NCI-H187 treated with DMSO at 0.1 percent for 48 hours (cell line): ENCODE measurements around the gene LRRC4C.
A peak's percentile ranks its signal among the peaks of the same experiment; 100 is the strongest.

Experiments
- DNase-seq: peaks from one replicate; lab custom pipeline; 2025; lab: John Stamatoyannopoulos, UW

Gene LRRC4C

GRCh38 chr11:41459465-41460401, at the start of gene LRRC4C:
LRRC4C (minus strand) TSS chr11:41459652.
- no peak for DNase-seq

GRCh38 chr11:41508121-41508520, 48.7 kb upstream of the LRRC4C start:
- DNase-seq, result no peak

GRCh38 chr11:41499429-41499828, 40.0 kb upstream of the LRRC4C start:
- no peak for DNase-seq

- DNase-seq, result no peak
These were observed 39.3 kb upstream of the LRRC4C start for GRCh38 chr11:41498726-41499125.

GRCh38 chr11:41497974-41498373, 38.5 kb upstream of the LRRC4C start:
- DNase-seq, result no peak

GRCh38 chr11:41494716-41495115, 35.3 kb upstream of the LRRC4C start:
- no peak for DNase-seq

- no peak for DNase-seq
These were observed 27.0 kb upstream of the LRRC4C start for GRCh38 chr11:41486424-41486823.

GRCh38 chr11:41483956-41484355, 24.5 kb upstream of the LRRC4C start:
- no peak for DNase-seq

- DNase-seq, result no peak
These were observed 19.7 kb upstream of the LRRC4C start for GRCh38 chr11:41479179-41479578.

- no peak for DNase-seq
These were observed 1.7 kb upstream of the LRRC4C start for GRCh38 chr11:41461057-41461681.

GRCh38 chr11:41458641-41459040, 811 bp downstream of the LRRC4C start:
- DNase-seq, result no peak

GRCh38 chr11:41458154-41458553, 1.3 kb downstream of the LRRC4C start:
- peak; percentile 8 for DNase-seq

- DNase-seq, result no peak
These were observed 2.0 kb downstream of the LRRC4C start for GRCh38 chr11:41457216-41458014.

GRCh38 chr11:41456269-41456668, 3.2 kb downstream of the LRRC4C start:
- DNase-seq, result no peak

- no peak for DNase-seq
These were observed 8.4 kb downstream of the LRRC4C start for GRCh38 chr11:41451011-41451410.

GRCh38 chr11:41449483-41450050, 9.9 kb downstream of the LRRC4C start:
- no peak for DNase-seq

GRCh38 chr11:41446566-41446965, 12.9 kb downstream of the LRRC4C start:
- DNase-seq, result no peak

- no peak for DNase-seq
These were observed 13.3 kb downstream of the LRRC4C start for GRCh38 chr11:41446107-41446506.

GRCh38 chr11:41437006-41437490, 22.4 kb downstream of the LRRC4C start:
- DNase-seq, result no peak

GRCh38 chr11:41435531-41435930, 23.9 kb downstream of the LRRC4C start:
- DNase-seq, result no peak

GRCh38 chr11:41431784-41432183, 27.7 kb downstream of the LRRC4C start:
- no peak for DNase-seq

GRCh38 chr11:41419901-41420300, 39.6 kb downstream of the LRRC4C start:
- no peak for DNase-seq
